ENCODE results near the gene IFT88. TPM values are rescaled to one million over a fixed set of nuclear protein-coding genes. Genes with fewer than 3 reads are reported as not detected.

IFT88 gene
- total RNA-seq, 1 donor: 20.3 TPM

DNA sequence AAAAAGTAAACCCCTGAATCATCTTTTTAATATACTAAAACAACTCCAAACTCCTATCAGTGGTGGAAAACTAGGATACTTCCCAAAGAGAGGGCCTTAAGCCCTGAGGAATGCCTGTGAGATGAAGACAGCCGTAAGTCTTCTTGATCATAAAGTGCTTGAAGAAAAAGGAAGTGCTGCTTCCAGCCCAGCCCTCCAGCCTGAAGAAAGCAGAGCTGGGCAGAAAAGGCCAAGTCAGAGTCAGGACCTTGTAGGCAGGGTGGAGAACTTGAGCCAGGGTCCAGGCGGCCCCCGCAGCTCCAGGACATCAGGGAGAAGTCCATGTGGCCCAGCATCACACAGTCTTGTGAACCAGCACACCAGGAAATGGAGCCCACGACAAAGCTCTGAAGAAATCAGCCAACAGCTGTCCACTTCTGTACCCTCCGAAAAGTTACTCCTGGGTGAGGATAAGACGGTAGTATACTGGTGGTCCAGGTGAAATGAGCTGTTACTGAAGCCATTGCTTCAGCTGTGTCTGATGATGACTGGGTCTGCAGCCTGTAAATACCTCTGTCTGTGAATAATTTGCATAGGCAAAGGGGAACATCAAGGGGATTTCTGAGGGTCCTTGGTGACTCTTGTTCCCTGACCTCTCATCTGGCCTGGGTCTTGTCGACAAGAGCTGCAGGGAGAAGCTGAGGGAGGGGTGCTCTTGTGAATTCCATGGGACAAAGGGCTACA lies 22.6 kb upstream of the IFT88 start:
- Histone ChIP-seq H3K4me3 (ENCODE audit: insufficient read depth, low read length) (no peak overlapping the region), H4K20me1 (ENCODE audit: insufficient read depth, low read length) (no peaks in the 10 kb centered on the region), H3K4me1 (ENCODE audit: insufficient read depth, low read length) (no peaks in the 10 kb centered on the region), H3K9me3 (ENCODE audit: low read depth, low read length) (no peaks in the 10 kb centered on the region), H3K27ac (ENCODE audit: low read depth, low read length) (no peak overlapping the region), H3K27me3 (ENCODE audit: insufficient read depth, low read length) (no peaks in the 10 kb centered on the region), H3K36me3 (ENCODE audit: insufficient read depth, low read length) (no peaks in the 10 kb centered on the region), H3K4me2 (ENCODE audit: insufficient read depth, low read length) (no peak overlapping the region), H3K79me2 (ENCODE audit: insufficient read depth, low read length) (no peaks in the 10 kb centered on the region), H2AFZ (ENCODE audit: low read length) (no peak overlapping the region)
- TF ChIP-seq, protein P1, sequence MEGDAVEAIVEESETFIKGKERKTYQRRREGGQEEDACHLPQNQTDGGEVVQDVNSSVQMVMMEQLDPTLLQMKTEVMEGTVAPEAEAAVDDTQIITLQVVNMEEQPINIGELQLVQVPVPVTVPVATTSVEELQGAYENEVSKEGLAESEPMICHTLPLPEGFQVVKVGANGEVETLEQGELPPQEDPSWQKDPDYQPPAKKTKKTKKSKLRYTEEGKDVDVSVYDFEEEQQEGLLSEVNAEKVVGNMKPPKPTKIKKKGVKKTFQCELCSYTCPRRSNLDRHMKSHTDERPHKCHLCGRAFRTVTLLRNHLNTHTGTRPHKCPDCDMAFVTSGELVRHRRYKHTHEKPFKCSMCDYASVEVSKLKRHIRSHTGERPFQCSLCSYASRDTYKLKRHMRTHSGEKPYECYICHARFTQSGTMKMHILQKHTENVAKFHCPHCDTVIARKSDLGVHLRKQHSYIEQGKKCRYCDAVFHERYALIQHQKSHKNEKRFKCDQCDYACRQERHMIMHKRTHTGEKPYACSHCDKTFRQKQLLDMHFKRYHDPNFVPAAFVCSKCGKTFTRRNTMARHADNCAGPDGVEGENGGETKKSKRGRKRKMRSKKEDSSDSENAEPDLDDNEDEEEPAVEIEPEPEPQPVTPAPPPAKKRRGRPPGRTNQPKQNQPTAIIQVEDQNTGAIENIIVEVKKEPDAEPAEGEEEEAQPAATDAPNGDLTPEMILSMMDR (IDR thresholded peaks at IDR 0.05; ENCODE audit: extremely low read depth, low read depth, low read length): no peak
- no peak for DNase-seq (ENCODE audit: insufficient read length, low spot score, missing footprints)

DNA sequence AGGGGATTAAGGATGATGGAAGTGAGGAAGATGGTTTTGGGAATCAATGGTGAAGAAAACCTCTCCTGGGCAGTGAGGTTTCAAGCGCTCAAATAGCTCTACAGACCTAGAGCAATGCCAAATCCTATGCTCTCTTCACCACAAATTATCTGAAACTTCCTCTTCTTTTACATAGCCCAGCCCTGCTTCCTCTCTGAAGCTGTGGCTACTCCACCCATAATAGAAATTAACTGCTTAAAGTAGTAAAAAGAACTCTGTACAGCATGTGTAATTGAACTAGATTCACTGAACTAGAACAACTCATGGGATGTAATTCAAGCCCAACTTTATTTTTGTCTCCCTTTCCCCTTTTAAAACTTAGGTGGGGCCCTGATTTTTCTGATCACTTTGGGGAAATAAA lies 20.4 kb upstream of the IFT88 start:
- H4K20me1 ChIP-seq (ENCODE audit: insufficient read depth, low read length): no peaks in the 10 kb centered on the region
- H3K36me3 ChIP-seq (ENCODE audit: insufficient read depth, low read length): no peaks in the 10 kb centered on the region
- TF ChIP-seq, protein P1 (IDR thresholded peaks at IDR 0.05; ENCODE audit: extremely low read depth, low read depth, low read length): no peak
- no peaks in the 10 kb centered on the region for H3K79me2 ChIP-seq (ENCODE audit: insufficient read depth, low read length)
- no peak overlapping the region for H3K4me3 ChIP-seq (ENCODE audit: insufficient read depth, low read length)
- no peaks in the 10 kb centered on the region for H3K9me3 ChIP-seq (ENCODE audit: low read depth, low read length)
- no peak for DNase-seq (ENCODE audit: insufficient read length, low spot score, missing footprints)
- no peak overlapping the region for H3K4me2 ChIP-seq (ENCODE audit: insufficient read depth, low read length)
- H2AFZ ChIP-seq (ENCODE audit: low read length): no peak overlapping the region
- H3K4me1 ChIP-seq (ENCODE audit: insufficient read depth, low read length): no peaks in the 10 kb centered on the region
- H3K27me3 ChIP-seq (ENCODE audit: insufficient read depth, low read length): no peaks in the 10 kb centered on the region
- H3K27ac ChIP-seq (ENCODE audit: low read depth, low read length): no peak overlapping the region

DNA sequence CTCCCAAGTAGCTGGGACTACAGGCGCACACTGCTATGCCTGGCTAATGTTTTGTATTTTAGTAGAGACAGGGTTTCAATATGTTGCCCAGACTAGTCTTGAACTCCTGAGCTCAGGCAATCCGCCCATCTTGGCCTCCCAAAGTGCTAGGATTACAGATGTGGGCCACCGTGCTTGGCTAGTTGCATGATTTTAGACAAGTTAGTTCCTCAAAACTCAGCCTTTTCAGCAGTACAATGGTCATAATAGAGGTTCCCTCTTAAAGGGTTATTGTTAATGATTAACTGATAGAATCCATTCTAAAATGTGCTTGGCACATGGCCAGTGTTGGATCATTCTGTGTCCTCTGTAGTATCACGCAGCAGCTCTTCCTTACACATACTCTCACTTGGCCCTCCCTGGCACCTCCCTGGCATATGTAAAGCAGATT lies 19.5 kb upstream of the IFT88 start:
- H2AFZ ChIP-seq (ENCODE audit: low read length): no peak overlapping the region
- H3K27me3 ChIP-seq (ENCODE audit: insufficient read depth, low read length): no peaks in the 10 kb centered on the region
- no peak for DNase-seq (ENCODE audit: insufficient read length, low spot score, missing footprints)
- H3K36me3 ChIP-seq (ENCODE audit: insufficient read depth, low read length): no peaks in the 10 kb centered on the region
- no peak overlapping the region for H3K4me2 ChIP-seq (ENCODE audit: insufficient read depth, low read length)
- H3K27ac ChIP-seq (ENCODE audit: low read depth, low read length): no peak overlapping the region
- no peaks in the 10 kb centered on the region for H3K9me3 ChIP-seq (ENCODE audit: low read depth, low read length)
- TF ChIP-seq, protein P1 (IDR thresholded peaks at IDR 0.05; ENCODE audit: extremely low read depth, low read depth, low read length): no peak
- H3K4me1 ChIP-seq (ENCODE audit: insufficient read depth, low read length): no peaks in the 10 kb centered on the region
- H3K79me2 ChIP-seq (ENCODE audit: insufficient read depth, low read length): no peaks in the 10 kb centered on the region
- no peaks in the 10 kb centered on the region for H4K20me1 ChIP-seq (ENCODE audit: insufficient read depth, low read length)
- no peak overlapping the region for H3K4me3 ChIP-seq (ENCODE audit: insufficient read depth, low read length)

DNA sequence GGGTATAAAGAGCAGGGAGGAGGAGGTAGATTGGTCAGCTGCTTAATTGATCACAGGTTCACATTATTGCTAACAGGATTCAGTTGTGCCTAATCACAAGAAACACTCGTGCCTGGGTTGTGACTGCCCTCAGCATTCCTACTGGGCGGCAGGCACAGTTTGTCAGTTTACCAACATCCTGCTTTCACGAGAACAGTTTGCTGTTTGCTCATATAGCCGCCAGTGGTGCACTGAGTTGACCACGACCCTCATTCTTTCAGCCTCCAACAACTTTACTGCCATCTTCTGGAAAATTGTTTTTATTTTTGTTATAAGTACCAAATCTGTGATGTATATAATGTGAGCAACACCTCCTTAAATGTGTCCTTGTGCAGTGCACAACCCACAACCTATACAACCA lies 16.2 kb upstream of the IFT88 start:
- no peaks in the 10 kb centered on the region for H3K79me2 ChIP-seq (ENCODE audit: insufficient read depth, low read length)
- H2AFZ ChIP-seq (ENCODE audit: low read length): no peak overlapping the region
- H3K4me2 ChIP-seq (ENCODE audit: insufficient read depth, low read length): no peak overlapping the region
- no peak overlapping the region for H3K27ac ChIP-seq (ENCODE audit: low read depth, low read length)
- DNase-seq (ENCODE audit: insufficient read length, low spot score, missing footprints): no peak
- no peak overlapping the region for H3K4me3 ChIP-seq (ENCODE audit: insufficient read depth, low read length)
- H3K36me3 ChIP-seq (ENCODE audit: insufficient read depth, low read length): no peaks in the 10 kb centered on the region
- no peaks in the 10 kb centered on the region for H3K27me3 ChIP-seq (ENCODE audit: insufficient read depth, low read length)
- no peaks in the 10 kb centered on the region for H4K20me1 ChIP-seq (ENCODE audit: insufficient read depth, low read length)
- TF ChIP-seq, protein P1 (IDR thresholded peaks at IDR 0.05; ENCODE audit: extremely low read depth, low read depth, low read length): no peak
- H3K9me3 ChIP-seq (ENCODE audit: low read depth, low read length): no peaks in the 10 kb centered on the region
- H3K4me1 ChIP-seq (ENCODE audit: insufficient read depth, low read length): no peaks in the 10 kb centered on the region
